DOHH2 (cell line): ENCODE data around the gene RBM20.

Experiments
- H3F3A ChIP-seq: fragments of 200-600 bp; sonication (generic), shearing (Covaris generic); 2 replicates; pipeline ENCODE4 v1.6.0; 2016; ENCODE audit warnings: antibody characterized with exemption, mild to moderate bottlenecking; ENCODE audit not compliant: control insufficient read depth, insufficient read depth
- H3K27ac ChIP-seq: fragments of 200-600 bp; sonication (generic); 2 replicates; pipeline ENCODE4 v1.5.1; 2014; ENCODE audit warnings: low read depth, mild to moderate bottlenecking, low read length, moderate library complexity
- H3K27me3 ChIP-seq: fragments of 200-600 bp; sonication (generic); 2 replicates; pipeline ENCODE4 v1.6.1; 2014; ENCODE audit warnings: mild to moderate bottlenecking, low read length, mixed read lengths; ENCODE audit not compliant: control insufficient read depth
- H3K36me3 ChIP-seq: fragments of 200-600 bp; sonication (generic); 2 replicates; pipeline ENCODE4 v1.6.1; 2014; ENCODE audit warnings: mild to moderate bottlenecking, low read length, moderate library complexity, mixed read lengths; ENCODE audit not compliant: control insufficient read depth
- H3K4me1 ChIP-seq: fragments of 200-600 bp; sonication (generic); 2 replicates; pipeline ENCODE4 v1.6.1; 2014; ENCODE audit warnings: mild to moderate bottlenecking, low read length, mixed read lengths; ENCODE audit not compliant: control insufficient read depth
- H3K4me2 ChIP-seq: fragments of 200-600 bp; sonication (generic); 2 replicates; pipeline ENCODE4 v1.6.0; 2014; ENCODE audit warnings: mild to moderate bottlenecking, low read length, moderate library complexity
- H3K4me3 ChIP-seq: fragments of 200-600 bp; sonication (generic); 2 replicates; pipeline ENCODE4 v1.5.1; 2014; ENCODE audit warnings: mild to moderate bottlenecking, low read length, mixed read lengths
- H3K79me2 ChIP-seq: fragments of 200-600 bp; sonication (generic); 2 replicates; pipeline ENCODE4 v1.6.1; 2014; ENCODE audit warnings: mild to moderate bottlenecking, low read length, mixed read lengths; ENCODE audit not compliant: control insufficient read depth
- H3K9me2 ChIP-seq: fragments of 200-600 bp; sonication (generic); replicated peaks from 2 replicates; pipeline ENCODE4 v1.6.1; 2014; ENCODE audit warnings: mild to moderate bottlenecking, low read length, mixed read lengths; ENCODE audit not compliant: control insufficient read depth
- H3K9me3 ChIP-seq: fragments of 200-600 bp; sonication (generic); 2 replicates; pipeline ENCODE4 v1.6.1; 2014; ENCODE audit warnings: antibody characterized with exemption, low read length, mixed read lengths; ENCODE audit not compliant: control insufficient read depth, insufficient read depth
- H4K20me1 ChIP-seq: fragments of 200-600 bp; sonication (generic); 2 replicates; pipeline ENCODE4 v1.6.0; 2014; ENCODE audit warnings: low read depth, mild to moderate bottlenecking, antibody characterized with exemption, low read length, moderate library complexity; ENCODE audit not compliant: control insufficient read depth, insufficient read depth
- EZH2phosphoT487 ChIP-seq: fragments of 200-600 bp; sonication (generic); IDR thresholded peaks from 2 replicates; pipeline ENCODE4 v1.6.1; 2017; ENCODE audit warnings: borderline replicate concordance, mild to moderate bottlenecking, antibody characterized with exemption, low read length, moderate library complexity, mixed read lengths
- TF ChIP-seq, protein P1 (sequence below): fragments of 200-600 bp; sonication (generic); IDR thresholded peaks from one replicate; pipeline ENCODE4 v1.5.1; 2014; ENCODE audit warnings: antibody characterized with exemption, mild to moderate bottlenecking, low read depth, low read length; ENCODE audit not compliant: poor library complexity, severe bottlenecking

RBM20 gene

DNA sequence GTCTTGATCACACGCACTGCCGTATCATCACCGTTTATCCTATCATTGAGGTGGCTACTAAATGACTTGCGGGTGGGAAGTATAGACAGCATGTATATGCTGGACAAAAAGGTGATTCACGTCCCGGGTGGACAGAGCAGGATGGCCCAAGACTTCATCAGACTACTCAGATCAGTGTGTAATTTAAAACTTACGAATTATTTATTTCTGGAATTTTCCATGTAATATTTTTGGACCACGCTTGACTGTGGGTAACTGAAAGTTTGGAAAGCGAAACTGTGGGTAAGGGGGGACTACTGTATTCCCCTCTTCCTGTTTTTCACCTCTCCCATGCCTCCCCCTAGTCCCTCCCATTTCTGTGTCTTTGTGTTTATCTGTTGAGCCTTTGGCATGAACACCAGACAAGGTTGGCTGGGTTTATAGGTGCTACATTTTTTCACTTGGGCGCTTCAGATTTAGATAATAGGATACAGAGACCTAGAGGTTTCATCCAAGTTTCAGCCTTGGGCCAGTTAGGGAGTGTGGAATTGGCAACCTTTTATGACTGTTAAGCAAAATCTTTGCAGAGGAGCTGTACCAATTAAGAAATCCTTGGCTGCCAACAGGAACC is 55.8 kb downstream of the RBM20 start:
- Histone ChIP-seq H3K27me3 (no peaks in the 10 kb centered on the region), H3K27ac (no peak overlapping the region), H3F3A (no peaks in the 10 kb centered on the region), H3K4me3 (no peak overlapping the region), H3K4me1 (no peaks in the 10 kb centered on the region), H3K36me3 (no peaks in the 10 kb centered on the region), H3K79me2 (no peaks in the 10 kb centered on the region), H3K4me2 (no peak overlapping the region), H3K9me2 (no peaks in the 10 kb centered on the region), H3K9me3 (no peaks in the 10 kb centered on the region), H4K20me1 (no peaks in the 10 kb centered on the region)
- TF ChIP-seq, protein P1, sequence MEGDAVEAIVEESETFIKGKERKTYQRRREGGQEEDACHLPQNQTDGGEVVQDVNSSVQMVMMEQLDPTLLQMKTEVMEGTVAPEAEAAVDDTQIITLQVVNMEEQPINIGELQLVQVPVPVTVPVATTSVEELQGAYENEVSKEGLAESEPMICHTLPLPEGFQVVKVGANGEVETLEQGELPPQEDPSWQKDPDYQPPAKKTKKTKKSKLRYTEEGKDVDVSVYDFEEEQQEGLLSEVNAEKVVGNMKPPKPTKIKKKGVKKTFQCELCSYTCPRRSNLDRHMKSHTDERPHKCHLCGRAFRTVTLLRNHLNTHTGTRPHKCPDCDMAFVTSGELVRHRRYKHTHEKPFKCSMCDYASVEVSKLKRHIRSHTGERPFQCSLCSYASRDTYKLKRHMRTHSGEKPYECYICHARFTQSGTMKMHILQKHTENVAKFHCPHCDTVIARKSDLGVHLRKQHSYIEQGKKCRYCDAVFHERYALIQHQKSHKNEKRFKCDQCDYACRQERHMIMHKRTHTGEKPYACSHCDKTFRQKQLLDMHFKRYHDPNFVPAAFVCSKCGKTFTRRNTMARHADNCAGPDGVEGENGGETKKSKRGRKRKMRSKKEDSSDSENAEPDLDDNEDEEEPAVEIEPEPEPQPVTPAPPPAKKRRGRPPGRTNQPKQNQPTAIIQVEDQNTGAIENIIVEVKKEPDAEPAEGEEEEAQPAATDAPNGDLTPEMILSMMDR: no peak
- no peak for TF ChIP-seq EZH2phosphoT487

DNA sequence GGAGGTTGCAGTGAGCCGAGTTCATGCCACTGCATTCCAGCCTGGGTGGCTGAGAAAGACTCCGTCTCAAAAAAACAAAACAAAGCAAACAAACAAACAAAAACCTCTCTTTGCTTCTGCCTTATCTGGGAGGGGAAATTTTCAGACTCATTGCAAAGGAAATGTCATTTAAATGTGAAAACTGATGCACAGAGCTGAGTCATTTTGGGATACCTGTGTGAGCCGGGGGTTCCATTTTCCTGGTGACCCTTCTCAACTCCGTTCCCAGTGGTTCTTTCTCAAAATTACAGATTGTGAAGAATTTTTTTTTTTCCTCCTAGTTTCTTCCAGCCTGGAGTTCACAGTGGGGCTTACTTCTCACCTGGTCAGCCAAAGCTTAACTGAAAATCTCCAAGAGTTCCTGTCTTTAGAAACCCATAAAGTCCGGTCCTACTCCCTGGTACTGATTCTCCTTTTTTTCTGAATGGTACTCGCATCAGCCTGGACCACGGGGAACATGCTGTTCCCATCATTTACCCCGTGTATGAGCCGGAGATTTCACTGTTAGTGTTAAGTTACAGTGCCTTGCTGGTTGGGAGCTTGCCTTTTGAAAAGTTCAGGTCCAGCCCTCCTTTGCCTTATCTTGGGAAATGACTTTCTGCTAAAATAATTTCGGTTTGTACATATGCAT is 56.9 kb downstream of the RBM20 start:
- Histone ChIP-seq H4K20me1 (no peaks in the 10 kb centered on the region), H3K4me1 (no peaks in the 10 kb centered on the region), H3K79me2 (no peaks in the 10 kb centered on the region), H3K4me2 (no peak overlapping the region), H3K27me3 (no peaks in the 10 kb centered on the region), H3K4me3 (no peak overlapping the region), H3K36me3 (no peaks in the 10 kb centered on the region), H3K9me2 (no peaks in the 10 kb centered on the region), H3F3A (no peaks in the 10 kb centered on the region), H3K27ac (no peak overlapping the region), H3K9me3 (no peaks in the 10 kb centered on the region)
- TF ChIP-seq, protein P1: no peak

DNA sequence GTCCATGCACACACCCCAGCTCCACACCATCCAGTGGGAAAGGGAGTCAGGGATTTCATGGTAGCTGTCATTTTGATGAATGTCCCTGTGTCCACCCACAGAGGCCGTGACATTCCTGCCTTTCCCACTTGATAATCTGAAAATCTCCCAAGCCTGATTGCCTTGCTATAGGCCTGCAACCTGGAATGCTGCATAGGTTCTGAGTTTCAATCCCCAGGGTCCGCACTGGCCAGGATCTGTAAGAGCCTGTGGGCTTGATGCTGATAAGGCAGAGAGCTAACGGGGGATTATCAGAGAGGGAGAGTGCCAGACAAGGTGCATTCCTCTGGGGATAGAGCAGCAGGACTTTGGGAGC is 57.5 kb downstream of the RBM20 start:
- Histone ChIP-seq H3K4me3 (no peak overlapping the region), H4K20me1 (no peaks in the 10 kb centered on the region), H3K27ac (no peak overlapping the region), H3F3A (no peaks in the 10 kb centered on the region), H3K4me1 (no peaks in the 10 kb centered on the region), H3K27me3 (no peaks in the 10 kb centered on the region), H3K4me2 (no peak overlapping the region), H3K36me3 (no peaks in the 10 kb centered on the region), H3K9me3 (no peaks in the 10 kb centered on the region), H3K79me2 (no peaks in the 10 kb centered on the region), H3K9me2 (no peaks in the 10 kb centered on the region)
- no peak for TF ChIP-seq EZH2phosphoT487
- TF ChIP-seq, protein P1: no peak
